Vagina (tissue), 2 donors: ENCODE results near the gene WDR59. TPM values are rescaled to one million over a fixed set of nuclear protein-coding genes. Genes with fewer than 3 reads are reported as not detected.
"Not testable (repeated sequence)": the region's sequence is repeated elsewhere in the genome, so short reads cannot be mapped to it uniquely, and the experiment has no call there.

Experiments
- DNase-seq, 2 donors: peaks; one replicate each; pipeline ENCODE4 v3.0.0-alpha.2; 2017; ENCODE audit errors: extremely low spot score in 2 of 2
- H3K27ac ChIP-seq: fragments of 200-600 bp; sonication (generic); one replicate; pipeline ENCODE4 v1.5.1; 2019
- H3K27me3 ChIP-seq: fragments of 200-600 bp; sonication (generic); one replicate; pipeline ENCODE4 v1.5.1; 2019
- H3K36me3 ChIP-seq, 2 donors: fragments of 200-600 bp; sonication (generic); one replicate each; pipeline ENCODE4 v1.5.1; 2017 to 2019
- H3K4me1 ChIP-seq: fragments of 200-600 bp; sonication (generic); one replicate; pipeline ENCODE4 v1.5.1; 2019
- H3K4me3 ChIP-seq, 2 donors: fragments of 200-600 bp; sonication (generic); 1 replicate in 1 of 2; 2 replicates in 1 of 2; pipeline ENCODE4 v1.5.1; 2016 to 2019
- H3K9me3 ChIP-seq: fragments of 200-600 bp; sonication (generic); one replicate; pipeline ENCODE4 v1.5.1; 2019
- CTCF ChIP-seq, 3 experiments: fragments of 450-650 bp in 2 of 3; fragments of 200-600 bp in 1 of 3; sonication (generic) in 1 of 3; IDR thresholded peaks; one replicate each; pipeline ENCODE4 v1.5.1; 2017 to 2019; ENCODE audit warnings: antibody characterized with exemption in 3 of 3, mild to moderate bottlenecking in 2 of 3, moderate library complexity in 2 of 3
- POLR2A ChIP-seq, 2 donors: fragments of 450-650 bp; IDR thresholded peaks; one replicate each; pipeline ENCODE4 v1.6.1; 2017; ENCODE audit warnings: antibody characterized with exemption in 2 of 2, mild to moderate bottlenecking in 2 of 2, moderate library complexity in 2 of 2
- POLR2AphosphoS5 ChIP-seq, 2 donors: sonication (generic); formaldehyde crosslinking; IDR thresholded peaks; one replicate each; pipeline ENCODE4 v1.9.0; 2017; ENCODE audit warnings: antibody characterized with exemption in 2 of 2, mild to moderate bottlenecking in 2 of 2, low read depth in 1 of 2; ENCODE audit not compliant: insufficient read depth in 1 of 2
- intact Hi-C: fragments of 100-400 bp; cut with DNase I; formaldehyde crosslinking; loops from one replicate; pipeline ENCODE4 v1.15.1; 2023
- total RNA-seq: library from RNA; depleted of rRNA; stranded (reverse); fragments of >200 nt; gene quantifications from one replicate; pipeline ENCODE4 v1.2.3, GENCODE V29; 2016

Gene WDR59
- total RNA-seq, 1 donor from 2014 or later = 95.3 TPM

DNA sequence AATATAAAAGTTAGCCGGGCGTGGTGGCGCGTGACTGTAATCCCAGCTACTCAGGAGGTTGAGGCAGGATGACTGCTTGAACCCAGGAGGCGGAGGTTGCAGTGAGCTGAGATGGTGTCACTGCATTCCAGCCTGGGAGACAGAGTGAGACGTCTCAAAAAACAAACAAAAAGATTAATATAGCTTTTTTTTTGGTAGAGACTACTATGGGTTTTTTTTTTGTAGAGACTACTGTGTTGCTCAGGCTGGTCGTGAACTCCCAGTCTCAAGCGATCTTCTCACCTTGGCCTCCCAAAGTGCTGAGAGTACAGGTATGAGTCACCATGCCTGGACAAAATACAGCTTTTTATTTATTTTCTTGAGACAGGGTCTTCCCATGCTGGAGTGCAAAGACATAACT is 34.1 kb upstream of the WDR59 start:
- H3K27me3 ChIP-seq = no peaks in the 10 kb centered on the region
- DNase-seq = no peak

GRCh38 chr16:75017670-75018525 is 33.0 kb upstream of the WDR59 start:
- Histone ChIP-seq H3K36me3 (no peaks in the 10 kb centered on the region), H3K4me3 (no peak overlapping the region), H3K27ac (no peak overlapping the region), H3K27me3 (no peaks in the 10 kb centered on the region), H3K4me1 (peaks cover 22% of the 10 kb centered on the region), H3K9me3 (no peaks in the 10 kb centered on the region)
- DNase-seq = no peak
- intact Hi-C loops = no loop called here
- TF ChIP-seq CTCF (IDR thresholded peaks at IDR 0.05) (no peak), POLR2A (IDR thresholded peaks at IDR 0.05) (no peak), POLR2AphosphoS5 (IDR thresholded peaks at IDR 0.05; ENCODE audit: insufficient read depth in 1 of 2, low read depth in 1 of 2) (no peak)

More for the DNA sequence above, 34.1 kb upstream of the WDR59 start:
- intact Hi-C loops = no loop called here
- Histone ChIP-seq H3K4me3 (no peak overlapping the region), H3K9me3 (no peaks in the 10 kb centered on the region), H3K27ac (no peak overlapping the region), H3K4me1 (peaks cover 11% of the 10 kb centered on the region), H3K36me3 (no peaks in the 10 kb centered on the region)
- TF ChIP-seq CTCF (IDR thresholded peaks at IDR 0.05) (no peak), POLR2A (IDR thresholded peaks at IDR 0.05) (no peak), POLR2AphosphoS5 (IDR thresholded peaks at IDR 0.05; ENCODE audit: insufficient read depth in 1 of 2, low read depth in 1 of 2) (no peak)

GRCh38 chr16:75016451-75017081 is 31.6 kb upstream of the WDR59 start:
- peaks cover 35% of the 10 kb centered on the region for H3K4me1 ChIP-seq
- DNase-seq, H3K9me3 ChIP-seq, H3K4me3 ChIP-seq, H3K27ac ChIP-seq, intact Hi-C loops, H3K36me3 ChIP-seq, H3K27me3 ChIP-seq: not testable (repeated sequence)

GRCh38 chr16:75014318-75014717 is 29.4 kb upstream of the WDR59 start:
- DNase-seq = no peak
- no peak overlapping the region for H3K4me3 ChIP-seq
- intact Hi-C loops = no loop called here
- no peaks in the 10 kb centered on the region for H3K27me3 ChIP-seq
- H3K27ac ChIP-seq = peak overlapping the region; percentile 6
- H3K36me3 ChIP-seq = no peaks in the 10 kb centered on the region
- TF ChIP-seq POLR2A (IDR thresholded peaks at IDR 0.05) (no peak), CTCF (IDR thresholded peaks at IDR 0.05) (no peak), POLR2AphosphoS5 (IDR thresholded peaks at IDR 0.05; ENCODE audit: insufficient read depth in 1 of 2, low read depth in 1 of 2) (no peak)
- no peaks in the 10 kb centered on the region for H3K9me3 ChIP-seq
- H3K4me1 ChIP-seq = peaks cover 51% of the 10 kb centered on the region

GRCh38 chr16:75013123-75013522 is 28.2 kb upstream of the WDR59 start:
- H3K4me3 ChIP-seq, DNase-seq, H3K27me3 ChIP-seq, H3K36me3 ChIP-seq, H3K9me3 ChIP-seq, intact Hi-C loops: not testable (repeated sequence)
- peaks cover 44% of the 10 kb centered on the region for H3K4me1 ChIP-seq
- peak overlapping the region; percentile 79 for H3K27ac ChIP-seq
